Retinal pigment epithelial cell (primary cell): ENCODE measurements around the gene CADM1.
A peak's percentile ranks its signal among the peaks of the same experiment; 100 is the strongest.

ENCODE experiments used
- DNase-seq: peaks from one replicate; pipeline ENCODE4 v3.0.0-alpha.2; 2010; ENCODE audit warnings: low read depth
- H3K4me3 ChIP-seq: 2 replicates; pipeline ENCODE4 v1.5.1; 2011; ENCODE audit warnings: mild to moderate bottlenecking, low read length, control low read depth, moderate library complexity
- TF ChIP-seq, protein P1 (sequence below): conservative IDR thresholded peaks from 2 replicates; pipeline ENCODE4 v1.5.1; 2011; ENCODE audit warnings: low read depth, low read length, control low read depth, inconsistent platforms

Gene CADM1

DNA sequence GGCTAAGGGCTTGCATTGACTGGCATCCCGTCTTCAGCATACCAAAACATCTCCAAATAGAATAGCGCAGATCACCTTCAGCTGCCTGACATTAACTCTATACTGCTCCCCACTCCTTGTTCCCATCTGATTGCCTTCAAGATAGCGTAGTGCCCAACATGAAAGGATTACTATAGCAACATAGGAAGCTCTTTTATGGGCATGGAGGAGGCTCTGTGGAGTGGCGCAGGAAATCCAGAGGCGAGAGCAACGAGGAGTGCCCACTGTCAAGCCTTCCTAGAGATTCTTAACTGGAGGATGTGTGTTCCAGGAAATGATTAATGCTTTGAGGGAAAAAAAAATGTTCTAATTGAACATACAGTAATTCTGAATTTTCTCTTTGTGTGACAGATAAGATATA, 213.3 kb downstream of the CADM1 start:
- no peak overlapping the region for H3K4me3 ChIP-seq
- DNase-seq: no peak
- TF ChIP-seq, protein P1, sequence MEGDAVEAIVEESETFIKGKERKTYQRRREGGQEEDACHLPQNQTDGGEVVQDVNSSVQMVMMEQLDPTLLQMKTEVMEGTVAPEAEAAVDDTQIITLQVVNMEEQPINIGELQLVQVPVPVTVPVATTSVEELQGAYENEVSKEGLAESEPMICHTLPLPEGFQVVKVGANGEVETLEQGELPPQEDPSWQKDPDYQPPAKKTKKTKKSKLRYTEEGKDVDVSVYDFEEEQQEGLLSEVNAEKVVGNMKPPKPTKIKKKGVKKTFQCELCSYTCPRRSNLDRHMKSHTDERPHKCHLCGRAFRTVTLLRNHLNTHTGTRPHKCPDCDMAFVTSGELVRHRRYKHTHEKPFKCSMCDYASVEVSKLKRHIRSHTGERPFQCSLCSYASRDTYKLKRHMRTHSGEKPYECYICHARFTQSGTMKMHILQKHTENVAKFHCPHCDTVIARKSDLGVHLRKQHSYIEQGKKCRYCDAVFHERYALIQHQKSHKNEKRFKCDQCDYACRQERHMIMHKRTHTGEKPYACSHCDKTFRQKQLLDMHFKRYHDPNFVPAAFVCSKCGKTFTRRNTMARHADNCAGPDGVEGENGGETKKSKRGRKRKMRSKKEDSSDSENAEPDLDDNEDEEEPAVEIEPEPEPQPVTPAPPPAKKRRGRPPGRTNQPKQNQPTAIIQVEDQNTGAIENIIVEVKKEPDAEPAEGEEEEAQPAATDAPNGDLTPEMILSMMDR: no peak

- TF ChIP-seq, protein P1: no peak
- H3K4me3 ChIP-seq: no peak overlapping the region
- no peak for DNase-seq
Observed at GRCh38 chr11:115290479-115290878, 213.7 kb downstream of the CADM1 start.

- no peak overlapping the region for H3K4me3 ChIP-seq
- TF ChIP-seq, protein P1: no peak
- DNase-seq: no peak
Observed at GRCh38 chr11:115287266-115287665, 216.9 kb downstream of the CADM1 start.

DNA sequence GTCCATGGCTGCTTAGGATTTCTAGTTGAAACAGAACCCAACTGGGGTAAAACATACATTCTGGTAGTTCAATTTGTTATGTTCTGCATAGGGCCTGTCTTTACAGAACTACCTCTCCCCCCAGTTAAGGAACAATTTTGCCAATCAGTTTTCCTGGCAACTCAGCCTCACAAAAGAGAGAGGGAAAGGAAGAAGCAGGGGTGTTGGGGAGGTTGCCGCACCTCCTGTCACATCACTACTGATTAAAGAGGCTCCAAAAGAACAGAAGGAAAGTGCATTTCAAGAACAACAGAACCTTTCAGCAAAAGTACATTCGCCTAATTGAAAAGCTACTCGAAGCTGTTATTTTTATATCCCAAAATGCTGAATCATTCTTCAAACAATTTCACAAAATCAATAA, 217.6 kb downstream of the CADM1 start:
- DNase-seq: no peak
- TF ChIP-seq, protein P1: no peak
- no peak overlapping the region for H3K4me3 ChIP-seq

- no peak overlapping the region for H3K4me3 ChIP-seq
- peak; percentile 20 for DNase-seq
- TF ChIP-seq, protein P1: no peak
Observed at GRCh38 chr11:115284773-115285172, 219.4 kb downstream of the CADM1 start.

GRCh38 chr11:115282923-115283322, 221.3 kb downstream of the CADM1 start:
- TF ChIP-seq, protein P1: no peak
- H3K4me3 ChIP-seq: no peak overlapping the region
- DNase-seq: no peak

GRCh38 chr11:115280775-115281174, 223.4 kb downstream of the CADM1 start:
- TF ChIP-seq, protein P1: no peak
- H3K4me3 ChIP-seq: no peak overlapping the region

More at GRCh38 chr11:115280775-115281174, 223.4 kb downstream of the CADM1 start:
- DNase-seq: no peak
